ENCODE measurements around the gene LPCAT1. TPM values are rescaled to one million over a fixed set of nuclear protein-coding genes. Genes with fewer than 3 reads are reported as not detected.

Gene LPCAT1
- total RNA-seq, 2 donors from 2014 or later: 17.5 to 22.7 TPM

GRCh38 chr5:1412163-1412562 lies 111.6 kb downstream of the LPCAT1 start:
- no peak for DNase-seq

More at GRCh38 chr5:1412163-1412562, 111.6 kb downstream of the LPCAT1 start:
- ATAC-seq: no peak
- intact Hi-C loops (cut with DNase I): no loop called here

Small RNA genes lying within 50 kb of the gene (microRNA-seq; reads per million reads assigned to microRNA genes)
- gene MIR6075: 0 reads per million in 2 donors

Other genes with a start within 250 kb of the LPCAT1 start
- not detected for gene TERT, start 228.9 kb downstream of the LPCAT1 start, total RNA-seq
- gene CLPTM1L, start 178.9 kb downstream of the LPCAT1 start, total RNA-seq: 10 to 100 TPM; 46.6 to 51.7 TPM
- gene SLC6A3, start 78.5 kb downstream of the LPCAT1 start, total RNA-seq: under 1 TPM in 1 of 2 donors, not detected in 1; 0.06 TPM

Measured in left cardiac atrium (tissue), 4 donors.